SK-N-SH (cell line): ENCODE measurements around the gene BABAM1. TPM values are rescaled to one million over a fixed set of nuclear protein-coding genes. Genes with fewer than 3 reads are reported as not detected.

Source experiments
- CTCF ChIA-PET: fragments of 300-600, 350-600 bp; formaldehyde crosslinking; extraction: SDS; loops from one replicate; lab custom pipeline; 2021; lab: Yijun Ruan, JAX
- POLR2A ChIA-PET: fragments of 350-600 bp; sonication (Branson Sonifier 250); formaldehyde crosslinking; extraction: SDS; loops from one replicate; lab custom pipeline; 2020; ENCODE audit warnings: antibody characterized with exemption, inconsistent platforms; lab: Yijun Ruan, JAX
- DNase-seq: peaks from one replicate; pipeline ENCODE4 v3.0.0; 2012
- H2AFZ ChIP-seq: fragments of 200-600 bp; sonication (generic); 2 replicates; pipeline ENCODE4 v1.8.1; 2016; ENCODE audit warnings: antibody characterized with exemption, mild to moderate bottlenecking, low read depth
- H3F3A ChIP-seq: fragments of 200-600 bp; sonication (generic); replicated peaks from 2 replicates; pipeline ENCODE3; 2016; ENCODE audit warnings: antibody characterized with exemption, mild to moderate bottlenecking; ENCODE audit not compliant: insufficient read depth
- H3K27ac ChIP-seq, 2 experiments: fragments of 200-500 bp in 1 of 2; fragments of 200-600 bp in 1 of 2; sonication (Bioruptor generic) in 1 of 2; sonication (generic), shearing (Covaris generic) in 1 of 2; 2 replicates each; pipeline versions ENCODE4 v1.5.1 to v1.6.1; 2014 to 2016; ENCODE audit warnings: low read depth in 2 of 2, inconsistent platforms in 1 of 2, low read length in 1 of 2, mild to moderate bottlenecking in 1 of 2, mixed read lengths in 1 of 2
- H3K27me3 ChIP-seq: fragments of 200-600 bp; sonication (generic), shearing (Covaris generic); 2 replicates; pipeline ENCODE4 v1.6.1; 2016; ENCODE audit warnings: mixed run types; ENCODE audit not compliant: insufficient read depth
- H3K36me3 ChIP-seq, 2 experiments: fragments of 200-500 bp in 1 of 2; fragments of 200-600 bp in 1 of 2; sonication (Bioruptor generic) in 1 of 2; sonication (generic) in 1 of 2; replicated peaks in 1 of 2; 2 replicates each; pipeline versions ENCODE3 to v1.5.1; 2014 to 2016; ENCODE audit warnings: low read length in 1 of 2, mild to moderate bottlenecking in 1 of 2; ENCODE audit not compliant: insufficient read depth in 2 of 2, control insufficient read depth in 1 of 2
- H3K4me1 ChIP-seq, 2 experiments: fragments of 200-500 bp in 1 of 2; fragments of 200-600 bp in 1 of 2; sonication (Bioruptor generic) in 1 of 2; sonication (generic), shearing (Covaris generic) in 1 of 2; 2 replicates each; pipeline versions ENCODE4 v1.5.1 to v1.6.1; 2014 to 2016; ENCODE audit warnings: low read depth in 1 of 2, low read length in 1 of 2, mixed run types in 1 of 2; ENCODE audit not compliant: insufficient read depth in 2 of 2, control insufficient read depth in 1 of 2
- H3K4me2 ChIP-seq: fragments of 200-600 bp; sonication (generic), shearing (Covaris generic); 2 replicates; pipeline ENCODE4 v1.6.1; 2017; ENCODE audit warnings: mixed run types
- H3K4me3 ChIP-seq, 2 experiments: fragments of 200-500 bp in 1 of 2; fragments of 200-600 bp in 1 of 2; sonication (Bioruptor generic) in 1 of 2; sonication (generic), shearing (Covaris generic) in 1 of 2; 2 replicates each; pipeline versions ENCODE4 v1.5.1 to v1.8.1; 2014 to 2016; ENCODE audit warnings: low read depth in 2 of 2, inconsistent platforms in 1 of 2, low read length in 1 of 2, mild to moderate bottlenecking in 1 of 2, mixed read lengths in 1 of 2, moderate library complexity in 1 of 2
- H3K79me2 ChIP-seq: fragments of 200-600 bp; sonication (generic); 2 replicates; pipeline ENCODE4 v1.8.1; 2017; ENCODE audit warnings: mild to moderate bottlenecking; ENCODE audit not compliant: insufficient read depth
- H3K9ac ChIP-seq: fragments of 200-600 bp; sonication (generic); 2 replicates; pipeline ENCODE4 v1.6.1; 2017; ENCODE audit warnings: mixed run types
- H3K9me2 ChIP-seq: fragments of 200-600 bp; sonication (generic); 2 replicates; pipeline ENCODE4 v1.6.1; 2017; ENCODE audit warnings: mixed run types
- H3K9me3 ChIP-seq: fragments of 200-600 bp; sonication (generic); 2 replicates; pipeline ENCODE4 v1.6.1; 2017; ENCODE audit warnings: mixed run types, mild to moderate bottlenecking, moderate library complexity
- H4K20me1 ChIP-seq: fragments of 200-600 bp; sonication (generic); 2 replicates; pipeline ENCODE4 v1.6.1; 2017; ENCODE audit warnings: mild to moderate bottlenecking, mixed run types; ENCODE audit not compliant: insufficient read depth
- CTCF ChIP-seq: fragments of 200-600 bp; sonication (generic); IDR thresholded peaks from 2 replicates; pipeline ENCODE4 v1.6.1; 2017; ENCODE audit warnings: antibody characterized with exemption, mild to moderate bottlenecking, moderate library complexity
- EP300 ChIP-seq, 2 experiments: IDR thresholded peaks; 2 replicates each; pipeline versions ENCODE4 v1.4.0 to v1.6.1; 2012; ENCODE audit warnings: borderline replicate concordance in 1 of 2, low read depth in 1 of 2, low read length in 1 of 2
- MXI1 ChIP-seq: IDR thresholded peaks from 2 replicates; pipeline ENCODE4 v1.6.1; 2012; ENCODE audit warnings: mild to moderate bottlenecking, low read depth, low read length, improper control_type of control experiment
- NFIC ChIP-seq: IDR thresholded peaks from 2 replicates; pipeline ENCODE4 v1.4.0; 2012; ENCODE audit warnings: borderline replicate concordance
- RAD21 ChIP-seq: IDR thresholded peaks from 2 replicates; pipeline ENCODE4 v1.6.1; 2012; ENCODE audit warnings: mild to moderate bottlenecking, low read length
- SMC3 ChIP-seq: IDR thresholded peaks from 2 replicates; pipeline ENCODE4 v1.6.1; 2012; ENCODE audit warnings: low read depth, low read length, improper control_type of control experiment
- YY1 ChIP-seq: IDR thresholded peaks from 2 replicates; pipeline ENCODE4 v1.4.0; 2012; ENCODE audit warnings: low read depth, mild to moderate bottlenecking
- whole genome bisulfite sequencing: methylation state at CpG from one replicate; pipeline ENCODE4 v1.1.6; 2017; ENCODE audit warnings: low lambda C conversion rate; 5-methylcytosine and 5-hydroxymethylcytosine counted together
- polyA plus RNA-seq, 3 experiments: library from polyadenylated mRNA; depleted of rRNA; stranded (reverse); fragments of >200 nt; gene quantifications; 2 replicates each; pipeline ENCODE4 v1.2.3, GENCODE V29; 2012
- TF ChIP-seq, protein P1 (sequence below): IDR thresholded peaks from 2 replicates; pipeline ENCODE4 v1.4.0; 2012; ENCODE audit warnings: low read depth

Gene BABAM1
- polyA plus RNA-seq, 1 of the 3 experiments (the other 2 are of a cell fraction) = 192 TPM

DNA sequence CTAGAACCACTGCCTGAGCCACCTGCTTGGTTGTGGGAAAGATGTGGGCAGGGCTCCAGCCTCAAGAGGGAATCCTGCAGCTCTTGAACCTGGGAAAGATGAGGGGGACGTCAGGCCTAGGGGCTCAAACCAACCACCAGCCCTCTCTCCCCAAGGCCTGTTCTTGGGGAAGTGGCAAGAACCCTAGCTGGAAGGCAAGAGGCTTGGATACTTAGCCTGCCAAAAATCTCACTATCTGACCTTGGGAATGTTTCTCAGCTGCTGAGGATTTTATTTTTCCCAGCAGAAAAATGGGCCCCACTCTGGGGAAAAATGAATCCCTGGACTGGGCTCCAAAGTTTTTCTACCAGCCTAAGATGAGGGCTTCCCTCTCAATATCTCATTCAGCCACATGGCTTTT is 7.3 kb upstream of the BABAM1 start:
- no peak overlapping the region for H2AFZ ChIP-seq
- H4K20me1 ChIP-seq = no peaks in the 10 kb centered on the region
- no peak for DNase-seq
- H3K4me2 ChIP-seq = no peak overlapping the region
- no peak for TF ChIP-seq NFIC
- TF ChIP-seq SMC3 = no peak
- TF ChIP-seq YY1 = no peak
- no peak for TF ChIP-seq MXI1
- H3K9me2 ChIP-seq = no peaks in the 10 kb centered on the region
- ChIA-PET POLR2A (interaction anchor here (1.8 to 2.2 kb wide), 2 partner anchors 34 to 45 kb away, joined by 4 read pairs; partner anchors contain the start of genes OCEL1 and USE1), CTCF (interaction anchor here (0.6 to 1.8 kb wide), 10 partner anchors 8 to 195 kb away, joined by 3 to 14 read pairs (median 4); partner anchors contain the start of genes ANKLE1 and USE1)
- peaks cover 9% of the 10 kb centered on the region; the same call in 1 of the 2 replicates for H3K9me3 ChIP-seq
- no peak overlapping the region for H3K4me3 ChIP-seq
- no peaks in the 10 kb centered on the region for H3K4me1 ChIP-seq
- H3K79me2 ChIP-seq = no peaks in the 10 kb centered on the region
- no peaks in the 10 kb centered on the region for H3F3A ChIP-seq
- no peaks in the 10 kb centered on the region for H3K27me3 ChIP-seq
- no peak overlapping the region for H3K9ac ChIP-seq
- no peaks in the 10 kb centered on the region for H3K36me3 ChIP-seq
- WGBS = 20% methylated on average over 1 of the region's 1 CpG
- no peak overlapping the region for H3K27ac ChIP-seq

- H3K9me3 ChIP-seq = peaks cover 9% of the 10 kb centered on the region; the same call in 1 of the 2 replicates
- no peaks in the 10 kb centered on the region for H4K20me1 ChIP-seq
- ChIA-PET CTCF (interaction anchor here (0.6 to 1.8 kb wide), 7 partner anchors 9 to 46 kb away, joined by 3 to 14 read pairs (median 5); partner anchors contain the start of genes ANKLE1 and USE1), POLR2A (interaction anchor here (2.2 kb wide), 1 partner anchor 46 kb away, joined by 4 read pairs; the partner anchor contains the start of gene USE1)
- H3K9me2 ChIP-seq = no peaks in the 10 kb centered on the region
- no peak overlapping the region for H3K4me3 ChIP-seq
- no peak overlapping the region for H3K27ac ChIP-seq
- peak; percentile 87 for DNase-seq
- no peak overlapping the region for H2AFZ ChIP-seq
- peaks cover under 1% of the 10 kb centered on the region for H3F3A ChIP-seq
- WGBS = 29% methylated on average over 15 of the region's 15 CpGs
- TF ChIP-seq, protein P1, sequence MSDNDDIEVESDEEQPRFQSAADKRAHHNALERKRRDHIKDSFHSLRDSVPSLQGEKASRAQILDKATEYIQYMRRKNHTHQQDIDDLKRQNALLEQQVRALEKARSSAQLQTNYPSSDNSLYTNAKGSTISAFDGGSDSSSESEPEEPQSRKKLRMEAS = no peak
- TF ChIP-seq CTCF (peak; percentile 71), SMC3 (peak; percentile 47; the same call in 1 of the 2 replicates), RAD21 (peak; percentile 41), MXI1 (no peak), EP300 (IDR thresholded peaks at IDR 0.05; ENCODE audit: borderline replicate concordance in 1 of 2, low read depth in 1 of 2, low read length in 1 of 2) (no peak)
- H3K36me3 ChIP-seq = no peaks in the 10 kb centered on the region
- H3K79me2 ChIP-seq = no peaks in the 10 kb centered on the region
- no peak overlapping the region for H3K4me2 ChIP-seq
- H3K9ac ChIP-seq = no peak overlapping the region
- H3K27me3 ChIP-seq = no peaks in the 10 kb centered on the region
- no peaks in the 10 kb centered on the region for H3K4me1 ChIP-seq
Observed at GRCh38 chr19:17260842-17261325, 6.4 kb upstream of the BABAM1 start.
